ENCODE measurements around the gene LRR1. TPM values are rescaled to one million over a fixed set of nuclear protein-coding genes. Genes with fewer than 3 reads are reported as not detected.
"Not testable (repeated sequence)": the region's sequence is repeated elsewhere in the genome, so short reads cannot be mapped to it uniquely, and the experiment has no call there.

The LRR1 gene
- total RNA-seq, 2 donors from 2014 or later, result 7.4 to 10.3 TPM

- peak; percentile 5 for ATAC-seq
- no peak for DNase-seq
- H3K36me3 Mint-ChIP-seq (ENCODE audit: low read depth), result no peaks in the 10 kb centered on the region
- H3K27me3 Mint-ChIP-seq, result no peaks in the 10 kb centered on the region
- H3K4me3 Mint-ChIP-seq, result peak overlapping the region; percentile 98
- H3K27ac Mint-ChIP-seq, result peak overlapping the region; percentile 99
- no peaks in the 10 kb centered on the region for H3K9me3 ChIP-seq (ENCODE audit: control insufficient read depth, low read length, poor library complexity, severe bottlenecking)
- H3K4me1 Mint-ChIP-seq, result peaks cover 16% of the 10 kb centered on the region
Measured at GRCh38 chr14:49598189-49598484, 603 bp upstream of the LRR1 start.

- no peaks in the 10 kb centered on the region for H3K9me3 ChIP-seq (ENCODE audit: control insufficient read depth, low read length, poor library complexity, severe bottlenecking)
- Mint-ChIP-seq H3K36me3 (ENCODE audit: low read depth) (no peaks in the 10 kb centered on the region), H3K27me3 (no peaks in the 10 kb centered on the region), H3K4me3 (no peak overlapping the region), H3K4me1 (no peaks in the 10 kb centered on the region), H3K27ac (no peak overlapping the region)
- ATAC-seq, result no peak
- DNase-seq, result no peak
Measured at GRCh38 chr14:49607583-49607982, 8.8 kb downstream of the LRR1 start.

GRCh38 chr14:49612251-49612650, 13.5 kb downstream of the LRR1 start:
- ATAC-seq (no peak), DNase-seq (no peak)
- peak overlapping the region; percentile 6 for H3K27ac Mint-ChIP-seq
- H3K9me3 ChIP-seq (ENCODE audit: control insufficient read depth, low read length, poor library complexity, severe bottlenecking), result no peaks in the 10 kb centered on the region
- no peaks in the 10 kb centered on the region for H3K36me3 Mint-ChIP-seq (ENCODE audit: low read depth)
- peaks cover 5% of the 10 kb centered on the region for H3K4me1 Mint-ChIP-seq
- H3K27me3 Mint-ChIP-seq, result no peaks in the 10 kb centered on the region
- no peak overlapping the region for H3K4me3 Mint-ChIP-seq

DNA sequence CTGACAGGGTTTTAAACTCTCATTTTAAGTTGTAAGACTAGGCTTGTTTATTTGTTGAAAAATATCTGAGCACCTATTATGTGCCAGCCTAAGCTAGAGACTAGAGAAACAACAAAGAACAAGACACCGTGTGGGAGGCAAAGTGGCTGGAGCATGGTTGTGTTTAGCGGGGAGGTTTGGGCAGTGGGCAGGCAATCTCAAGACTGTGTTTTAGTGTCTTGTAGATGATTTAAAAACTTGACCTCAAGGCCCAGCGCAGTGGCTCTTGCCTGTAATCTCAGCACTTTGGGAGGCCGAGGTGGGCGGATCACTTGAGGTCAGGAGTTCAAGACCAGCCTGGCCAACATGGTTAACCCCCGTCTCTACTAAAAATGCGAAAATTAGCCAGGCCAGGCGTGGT, 13.9 kb downstream of the LRR1 start:
- H3K27me3 Mint-ChIP-seq, result no peaks in the 10 kb centered on the region
- H3K9me3 ChIP-seq (ENCODE audit: control insufficient read depth, low read length, poor library complexity, severe bottlenecking), result no peaks in the 10 kb centered on the region
- H3K36me3 Mint-ChIP-seq (ENCODE audit: low read depth), result no peaks in the 10 kb centered on the region
- peak overlapping the region; percentile 6 for H3K27ac Mint-ChIP-seq
- ATAC-seq (no peak), DNase-seq (no peak)
- H3K4me1 Mint-ChIP-seq, result peaks cover 9% of the 10 kb centered on the region
- no peak overlapping the region for H3K4me3 Mint-ChIP-seq

DNA sequence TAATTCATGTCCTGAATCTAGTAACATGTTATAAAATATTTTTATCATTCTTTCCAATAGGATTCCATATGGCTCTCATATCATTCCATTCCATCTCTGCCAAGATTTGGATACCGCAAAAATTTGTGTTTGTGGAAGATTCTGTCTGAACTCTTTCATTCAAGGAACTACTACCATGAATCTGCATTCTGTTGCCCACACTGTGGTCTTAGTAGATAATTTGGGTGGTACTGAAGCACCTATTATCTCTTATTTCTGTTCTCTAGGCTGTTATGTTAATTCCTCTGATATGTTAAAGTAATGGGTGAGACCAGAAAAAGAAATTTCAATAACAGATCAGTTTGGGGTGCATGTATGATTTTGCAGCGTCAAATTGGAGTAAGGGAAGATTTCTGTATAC, 15.5 kb downstream of the LRR1 start:
- no peaks in the 10 kb centered on the region for H3K9me3 ChIP-seq (ENCODE audit: control insufficient read depth, low read length, poor library complexity, severe bottlenecking)
- Mint-ChIP-seq H3K36me3 (ENCODE audit: low read depth) (peaks cover 6% of the 10 kb centered on the region), H3K4me3 (no peak overlapping the region), H3K27me3 (no peaks in the 10 kb centered on the region), H3K4me1 (peaks cover 18% of the 10 kb centered on the region), H3K27ac (no peak overlapping the region)
- DNase-seq (no peak), ATAC-seq (no peak)

DNA sequence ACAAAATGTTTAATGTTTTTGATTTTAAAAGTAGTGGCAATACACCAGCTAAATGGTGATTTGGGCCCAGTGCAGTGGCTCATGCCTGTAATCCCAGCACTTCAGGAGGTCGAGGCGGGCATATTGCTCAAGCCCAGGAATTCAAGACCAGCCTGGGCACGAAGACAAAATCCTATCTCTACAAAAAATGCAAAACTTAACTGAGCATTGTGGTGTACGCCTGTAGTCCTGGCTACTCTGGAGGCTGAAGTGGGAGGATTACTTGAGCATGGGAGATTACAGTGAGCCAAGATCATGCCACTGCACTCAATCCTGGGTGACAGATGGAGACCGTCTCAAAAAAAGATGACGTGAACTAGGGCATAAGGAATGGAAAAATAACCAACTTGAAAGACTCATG, 17.0 kb downstream of the LRR1 start:
- no peaks in the 10 kb centered on the region for H3K9me3 ChIP-seq (ENCODE audit: control insufficient read depth, low read length, poor library complexity, severe bottlenecking)
- H3K36me3 Mint-ChIP-seq (ENCODE audit: low read depth), result peaks cover 10% of the 10 kb centered on the region
- ATAC-seq (no peak), DNase-seq (no peak)
- peak overlapping the region; percentile 99 for H3K27ac Mint-ChIP-seq
- no peak overlapping the region for H3K4me3 Mint-ChIP-seq
- peaks cover 22% of the 10 kb centered on the region for H3K4me1 Mint-ChIP-seq
- no peaks in the 10 kb centered on the region for H3K27me3 Mint-ChIP-seq

DNA sequence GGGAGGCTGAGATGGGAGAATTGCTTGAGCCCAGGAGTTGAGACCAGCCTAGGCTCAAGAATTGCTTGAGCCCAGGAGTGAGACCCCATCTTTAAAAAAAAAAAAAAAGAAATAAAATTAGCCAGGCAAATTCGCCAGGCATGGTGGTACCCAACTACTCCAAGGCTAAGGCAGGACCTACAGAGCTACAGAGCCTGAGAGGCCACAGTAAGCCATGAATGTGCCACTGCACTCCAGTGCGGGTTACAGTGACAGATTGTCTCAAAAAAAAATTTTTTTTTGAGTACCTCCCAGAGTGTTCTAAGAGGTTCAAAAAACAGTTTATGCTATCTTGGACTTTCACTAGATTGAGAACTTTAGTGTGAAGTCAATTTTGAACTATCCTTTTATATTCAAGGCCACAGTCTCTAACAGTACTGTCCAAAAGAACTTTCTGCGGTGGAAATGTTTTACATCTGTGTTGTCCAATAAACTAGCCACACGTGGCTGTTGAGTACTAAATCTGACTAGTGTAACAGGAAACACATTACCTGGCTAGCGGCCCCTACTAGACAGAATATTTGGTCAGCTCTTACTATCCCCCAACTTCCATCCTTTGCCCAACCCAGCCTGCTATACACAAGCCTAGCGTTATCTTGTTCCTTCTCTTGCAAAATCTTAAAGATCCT, 19.2 kb downstream of the LRR1 start:
- Mint-ChIP-seq H3K27ac (peak overlapping the region; percentile 99), H3K36me3 (ENCODE audit: low read depth) (peaks cover 11% of the 10 kb centered on the region), H3K27me3 (no peaks in the 10 kb centered on the region), H3K4me3 (peak overlapping the region; percentile 96), H3K4me1 (peaks cover 30% of the 10 kb centered on the region)
- no peak for ATAC-seq
- no peaks in the 10 kb centered on the region for H3K9me3 ChIP-seq (ENCODE audit: control insufficient read depth, low read length, poor library complexity, severe bottlenecking)
- no peak for DNase-seq

DNA sequence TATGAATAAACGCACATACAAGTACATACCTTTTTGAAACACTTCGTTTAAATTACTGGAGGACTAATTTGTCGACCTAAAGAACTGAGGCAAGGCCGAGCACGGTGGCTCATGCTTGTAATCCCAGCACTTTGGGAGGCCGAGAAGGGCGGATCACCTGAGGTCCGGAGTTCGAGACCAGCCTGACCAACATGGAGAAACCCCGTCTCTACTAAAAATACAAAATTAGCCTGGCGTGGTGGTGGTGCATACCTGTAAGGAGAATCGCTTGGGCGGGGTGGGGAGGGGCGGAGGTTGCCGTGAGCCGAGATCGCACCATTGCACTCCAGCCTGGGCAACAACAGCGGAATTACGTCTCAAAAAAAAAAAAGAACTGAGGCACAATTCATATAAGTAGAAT, 20.5 kb downstream of the LRR1 start:
- Mint-ChIP-seq H3K27ac (peak overlapping the region; percentile 99), H3K4me1 (peaks cover 31% of the 10 kb centered on the region)
- not testable (repeated sequence) for H3K9me3 ChIP-seq (ENCODE audit: control insufficient read depth, low read length, poor library complexity, severe bottlenecking)

DNA sequence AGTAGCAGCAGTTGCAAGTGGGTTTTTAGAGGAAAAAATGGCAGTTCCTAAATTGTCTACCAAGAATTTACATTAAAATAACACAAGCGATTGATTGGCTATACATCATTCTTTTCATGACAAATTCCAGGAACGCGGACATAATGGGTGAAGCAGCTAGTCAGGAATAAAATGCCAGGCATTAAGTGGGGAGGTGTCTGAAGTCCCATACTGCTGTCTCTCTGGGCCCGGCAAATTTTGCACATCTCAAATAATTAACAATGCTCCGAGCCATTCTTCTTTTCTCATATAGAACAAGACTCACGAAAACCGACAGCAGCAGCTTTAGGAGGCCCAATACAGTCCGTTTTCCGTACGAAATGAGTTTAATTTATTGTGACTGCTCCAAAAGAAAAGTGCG, 21.0 kb downstream of the LRR1 start:
- ATAC-seq (no peak), DNase-seq (no peak)
- Mint-ChIP-seq H3K4me1 (peaks cover 32% of the 10 kb centered on the region), H3K27ac (peak overlapping the region; percentile 99), H3K4me3 (peak overlapping the region; percentile 96), H3K36me3 (ENCODE audit: low read depth) (peaks cover 11% of the 10 kb centered on the region), H3K27me3 (no peaks in the 10 kb centered on the region)
- no peaks in the 10 kb centered on the region for H3K9me3 ChIP-seq (ENCODE audit: control insufficient read depth, low read length, poor library complexity, severe bottlenecking)

More for the DNA sequence above, 20.5 kb downstream of the LRR1 start:
- peak overlapping the region; percentile 96 for H3K4me3 Mint-ChIP-seq
- DNase-seq, H3K27me3 Mint-ChIP-seq, ATAC-seq: not testable (repeated sequence)
- peaks cover 11% of the 10 kb centered on the region for H3K36me3 Mint-ChIP-seq (ENCODE audit: low read depth)

DNA sequence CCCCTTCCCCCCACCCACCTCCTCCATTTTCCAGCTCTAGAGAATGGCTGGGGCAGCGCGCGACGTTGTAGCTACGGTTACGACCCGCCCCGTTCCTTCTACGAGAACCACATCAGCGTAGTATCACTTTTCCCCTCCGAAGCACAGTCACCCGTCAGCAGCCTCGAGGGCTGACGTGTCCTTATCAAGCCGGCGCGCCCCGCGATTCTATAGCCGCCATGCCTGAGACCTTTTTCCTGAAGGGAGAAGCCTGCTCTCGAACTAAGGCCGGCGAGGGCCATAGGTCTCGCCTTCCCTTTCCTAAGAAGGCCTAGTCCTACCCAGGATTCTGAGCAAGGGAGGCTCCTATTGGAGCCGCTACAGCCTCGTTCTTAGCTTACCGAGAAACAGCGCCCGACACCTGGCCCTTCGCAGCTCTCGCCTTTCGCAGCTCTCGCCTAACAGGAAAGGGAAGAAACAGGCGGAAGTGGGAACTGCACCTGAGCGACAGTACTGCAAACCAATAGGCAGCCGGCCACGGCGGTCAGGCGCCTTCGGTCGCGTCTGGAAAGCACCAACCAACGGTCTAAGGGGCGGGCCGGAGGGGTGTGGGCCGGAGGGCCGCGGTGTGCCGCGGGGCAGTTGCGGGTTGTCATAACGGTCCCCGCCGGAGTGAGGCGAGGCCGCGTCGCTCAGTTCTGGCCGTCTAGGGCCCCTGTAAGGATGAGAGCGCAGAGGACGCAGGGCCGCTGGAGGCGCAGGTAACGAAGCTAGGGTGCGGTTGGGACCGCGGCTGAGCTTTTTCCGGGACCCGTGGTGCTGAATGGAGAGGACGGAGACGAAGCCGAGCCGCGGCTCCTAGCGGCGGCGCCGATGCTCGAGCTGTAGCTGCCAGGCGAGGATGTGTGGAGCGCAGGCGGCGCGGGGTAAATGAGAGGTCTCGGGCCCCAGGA, 21.7 kb downstream of the LRR1 start, which contains the start of the genes MGAT2 and RPL36AL:
MGAT2 (plus strand) TSS at position 618 of the 932 bp plus-strand sequence. CDS start 470 bp downstream, outside the sequence.
RPL36AL (minus strand) TSS at position 445 of the 932 bp plus-strand sequence. CDS start 1,522 bp downstream, outside the sequence.
- no peaks in the 10 kb centered on the region for H3K9me3 ChIP-seq (ENCODE audit: control insufficient read depth, low read length, poor library complexity, severe bottlenecking)
- DNase-seq (peak; percentile 83 to 88 (median 87)), ATAC-seq (peak; percentile 84)
- Mint-ChIP-seq H3K4me3 (peak within 1 kb of the TSS; percentile 96), H3K27ac (peak within 1 kb of the TSS; percentile 99), H3K4me1 (peaks cover 32% of the 10 kb centered on the region), H3K36me3 (ENCODE audit: low read depth) (peaks cover 11% of the 10 kb centered on the region), H3K27me3 (no peaks in the 10 kb centered on the region)

DNA sequence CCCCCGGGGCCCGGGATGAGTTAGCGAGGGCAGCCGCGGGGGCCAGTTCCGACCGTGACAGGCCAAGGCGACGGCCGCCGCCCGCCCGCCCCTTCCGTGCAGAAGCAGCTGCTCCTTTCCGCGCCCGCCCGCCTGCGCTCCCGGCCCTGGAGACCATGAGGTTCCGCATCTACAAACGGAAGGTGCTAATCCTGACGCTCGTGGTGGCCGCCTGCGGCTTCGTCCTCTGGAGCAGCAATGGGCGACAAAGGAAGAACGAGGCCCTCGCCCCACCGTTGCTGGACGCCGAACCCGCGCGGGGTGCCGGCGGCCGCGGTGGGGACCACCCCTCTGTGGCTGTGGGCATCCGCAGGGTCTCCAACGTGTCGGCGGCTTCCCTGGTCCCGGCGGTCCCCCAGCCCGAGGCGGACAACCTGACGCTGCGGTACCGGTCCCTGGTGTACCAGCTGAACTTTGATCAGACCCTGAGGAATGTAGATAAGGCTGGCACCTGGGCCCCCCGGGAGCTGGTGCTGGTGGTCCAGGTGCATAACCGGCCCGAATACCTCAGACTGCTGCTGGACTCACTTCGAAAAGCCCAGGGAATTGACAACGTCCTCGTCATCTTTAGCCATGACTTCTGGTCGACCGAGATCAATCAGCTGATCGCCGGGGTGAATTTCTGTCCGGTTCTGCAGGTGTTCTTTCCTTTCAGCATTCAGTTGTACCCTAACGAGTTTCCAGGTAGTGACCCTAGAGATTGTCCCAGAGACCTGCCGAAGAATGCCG, 22.6 kb downstream of the LRR1 start:
- H3K4me1 Mint-ChIP-seq, result peaks cover 35% of the 10 kb centered on the region
- DNase-seq, result no peak
- H3K36me3 Mint-ChIP-seq (ENCODE audit: low read depth), result peaks cover 11% of the 10 kb centered on the region
- peak; percentile 7 for ATAC-seq
- H3K27me3 Mint-ChIP-seq, result no peaks in the 10 kb centered on the region
- H3K27ac Mint-ChIP-seq, result peak overlapping the region; percentile 99
- H3K4me3 Mint-ChIP-seq, result peak overlapping the region; percentile 96
- no peaks in the 10 kb centered on the region for H3K9me3 ChIP-seq (ENCODE audit: control insufficient read depth, low read length, poor library complexity, severe bottlenecking)

DNA sequence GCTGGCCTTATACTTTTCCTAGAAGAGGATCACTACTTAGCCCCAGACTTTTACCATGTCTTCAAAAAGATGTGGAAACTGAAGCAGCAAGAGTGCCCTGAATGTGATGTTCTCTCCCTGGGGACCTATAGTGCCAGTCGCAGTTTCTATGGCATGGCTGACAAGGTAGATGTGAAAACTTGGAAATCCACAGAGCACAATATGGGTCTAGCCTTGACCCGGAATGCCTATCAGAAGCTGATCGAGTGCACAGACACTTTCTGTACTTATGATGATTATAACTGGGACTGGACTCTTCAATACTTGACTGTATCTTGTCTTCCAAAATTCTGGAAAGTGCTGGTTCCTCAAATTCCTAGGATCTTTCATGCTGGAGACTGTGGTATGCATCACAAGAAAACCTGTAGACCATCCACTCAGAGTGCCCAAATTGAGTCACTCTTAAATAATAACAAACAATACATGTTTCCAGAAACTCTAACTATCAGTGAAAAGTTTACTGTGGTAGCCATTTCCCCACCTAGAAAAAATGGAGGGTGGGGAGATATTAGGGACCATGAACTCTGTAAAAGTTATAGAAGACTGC, 23.4 kb downstream of the LRR1 start:
- Mint-ChIP-seq H3K4me1 (peaks cover 34% of the 10 kb centered on the region), H3K4me3 (peak overlapping the region; percentile 96), H3K36me3 (ENCODE audit: low read depth) (peaks cover 11% of the 10 kb centered on the region), H3K27me3 (no peaks in the 10 kb centered on the region), H3K27ac (peak overlapping the region; percentile 99)
- no peaks in the 10 kb centered on the region for H3K9me3 ChIP-seq (ENCODE audit: control insufficient read depth, low read length, poor library complexity, severe bottlenecking)
- DNase-seq (no peak), ATAC-seq (no peak)

Data from T-helper 17 cell (primary cell).